Smooth muscle cell (in vitro differentiated cells): ENCODE data around the gene RNPEP. TPM values are rescaled to one million over a fixed set of nuclear protein-coding genes. Genes with fewer than 3 reads are reported as not detected.
"Not testable (repeated sequence)": the region's sequence is repeated elsewhere in the genome, so short reads cannot be mapped to it uniquely, and the experiment has no call there.

ENCODE experiments used
- DNase-seq: peaks from one replicate; lab custom pipeline; 2025; ENCODE audit not compliant: unreplicated experiment; lab: John Stamatoyannopoulos, UW
- H2AFZ ChIP-seq: fragments of 200-600 bp; sonication (generic); 2 replicates; pipeline ENCODE4 v1.6.0; 2016; ENCODE audit warnings: antibody characterized with exemption, low read depth, mild to moderate bottlenecking
- H3F3A ChIP-seq: fragments of 200-600 bp; sonication (generic); 2 replicates; pipeline ENCODE4 v1.6.0; 2017; ENCODE audit warnings: antibody characterized with exemption, low read depth
- H3K27ac ChIP-seq: fragments of 200-600 bp; sonication (generic); 2 replicates; pipeline ENCODE4 v1.5.1; 2016; ENCODE audit warnings: low read depth, mild to moderate bottlenecking
- H3K27me3 ChIP-seq: fragments of 200-600 bp; sonication (generic); 2 replicates; pipeline ENCODE4 v1.6.1; 2016; ENCODE audit warnings: low read depth, mild to moderate bottlenecking
- H3K36me3 ChIP-seq: fragments of 200-600 bp; sonication (generic); 2 replicates; pipeline ENCODE4 v1.5.1; 2016; ENCODE audit warnings: low read depth
- H3K4me1 ChIP-seq: fragments of 200-600 bp; sonication (generic); 2 replicates; pipeline ENCODE4 v1.5.1; 2016; ENCODE audit warnings: low read depth
- H3K4me2 ChIP-seq: fragments of 200-600 bp; sonication (generic); 2 replicates; pipeline ENCODE4 v1.6.0; 2016; ENCODE audit warnings: mild to moderate bottlenecking
- H3K4me3 ChIP-seq: fragments of 200-600 bp; sonication (generic); 2 replicates; pipeline ENCODE4 v1.5.1; 2016; ENCODE audit warnings: mild to moderate bottlenecking
- H3K79me2 ChIP-seq: fragments of 200-600 bp; sonication (generic); 2 replicates; pipeline ENCODE4 v1.6.0; 2016; ENCODE audit warnings: low read depth, mild to moderate bottlenecking
- H3K9ac ChIP-seq: fragments of 200-600 bp; sonication (generic); 2 replicates; pipeline ENCODE4 v1.6.0; 2016; ENCODE audit warnings: low read depth
- H3K9me3 ChIP-seq: fragments of 200-600 bp; sonication (generic); replicated peaks from 2 replicates; pipeline ENCODE4 v1.5.1; 2016; ENCODE audit warnings: low read depth
- H4K20me1 ChIP-seq: fragments of 200-600 bp; sonication (generic); 2 replicates; pipeline ENCODE4 v1.6.0; 2016; ENCODE audit warnings: low read depth
- CTCF ChIP-seq: fragments of 200-600 bp; sonication (generic); IDR thresholded peaks from 2 replicates; pipeline ENCODE4 v1.5.1; 2017; ENCODE audit warnings: borderline replicate concordance, mild to moderate bottlenecking, antibody characterized with exemption; ENCODE audit not compliant: insufficient read depth, poor library complexity, severe bottlenecking
- WGBS: methylation state at CpG from one replicate; pipeline ENCODE4 v1.1.7; 2016; ENCODE audit warnings: low lambda C conversion rate; 5-methylcytosine and 5-hydroxymethylcytosine counted together
- polyA plus RNA-seq: library from polyadenylated mRNA; unstranded; fragments of >200 nt; fragmentation: Nextera tagmentation; extraction: Ambion mirVana; gene quantifications from 2 replicates; pipeline ENCODE4 v1.2.1, GENCODE V29; 2016
- total RNA-seq: library from RNA; depleted of rRNA; stranded (reverse); fragments of >200 nt; gene quantifications from 2 replicates; pipeline ENCODE4 v1.2.3, GENCODE V29; 2014

The RNPEP gene
- total and polyA plus RNA-seq, 2 experiments from 2014 or later = 53.4 to 59.0 TPM

- no peak for DNase-seq
- Histone ChIP-seq H3K4me1 (peaks cover 6% of the 10 kb centered on the region), H3F3A (no peaks in the 10 kb centered on the region), H3K4me2 (no peak overlapping the region), H3K79me2 (no peaks in the 10 kb centered on the region), H3K36me3 (no peaks in the 10 kb centered on the region), H3K27me3 (no peaks in the 10 kb centered on the region), H2AFZ (no peak overlapping the region), H3K9me3 (no peaks in the 10 kb centered on the region), H4K20me1 (no peaks in the 10 kb centered on the region), H3K27ac (no peak overlapping the region), H3K4me3 (no peak overlapping the region), H3K9ac (no peak overlapping the region)
- 91% methylated on average over 21 of the region's 21 CpGs for WGBS
- no peak for TF ChIP-seq CTCF
Observed at GRCh38 chr1:202016811-202017748, 34.6 kb downstream of the RNPEP start.

GRCh38 chr1:202017749-202018467 is 35.5 kb downstream of the RNPEP start:
- Histone ChIP-seq H2AFZ (no peak overlapping the region), H4K20me1 (no peaks in the 10 kb centered on the region), H3F3A (no peaks in the 10 kb centered on the region), H3K27ac (no peak overlapping the region), H3K79me2 (no peaks in the 10 kb centered on the region), H3K4me1 (peaks cover 6% of the 10 kb centered on the region), H3K4me2 (no peak overlapping the region), H3K9me3 (no peaks in the 10 kb centered on the region), H3K36me3 (no peaks in the 10 kb centered on the region), H3K9ac (no peak overlapping the region), H3K4me3 (no peak overlapping the region), H3K27me3 (no peaks in the 10 kb centered on the region)
- DNase-seq = no peak
- TF ChIP-seq CTCF = no peak
- 76% methylated on average over 18 of the region's 18 CpGs for WGBS

- no peak for TF ChIP-seq CTCF
- H3K79me2 ChIP-seq = no peaks in the 10 kb centered on the region
- no peak overlapping the region for H3K4me3 ChIP-seq
- H3K27me3 ChIP-seq = no peaks in the 10 kb centered on the region
- H3K4me2 ChIP-seq = no peak overlapping the region
- no peak overlapping the region for H3K9ac ChIP-seq
- DNase-seq = no peak
- no peaks in the 10 kb centered on the region for H3F3A ChIP-seq
- H3K9me3 ChIP-seq = no peaks in the 10 kb centered on the region
- no peak overlapping the region for H2AFZ ChIP-seq
- WGBS = 53% methylated on average over 19 of the region's 19 CpGs
- peaks cover 6% of the 10 kb centered on the region for H3K4me1 ChIP-seq
- no peaks in the 10 kb centered on the region for H3K36me3 ChIP-seq
- no peak overlapping the region for H3K27ac ChIP-seq
- H4K20me1 ChIP-seq = no peaks in the 10 kb centered on the region
Observed at GRCh38 chr1:202018468-202019234, 36.2 kb downstream of the RNPEP start.

GRCh38 chr1:202019235-202019558 is 36.7 kb downstream of the RNPEP start:
- H2AFZ ChIP-seq, H3K4me1 ChIP-seq, H3K27ac ChIP-seq, H3K9me3 ChIP-seq, H4K20me1 ChIP-seq, H3K9ac ChIP-seq, H3K4me2 ChIP-seq, H3K27me3 ChIP-seq, H3K4me3 ChIP-seq, H3F3A ChIP-seq, DNase-seq, H3K79me2 ChIP-seq, H3K36me3 ChIP-seq: not testable (repeated sequence)
- 86% methylated on average over 8 of the region's 8 CpGs for WGBS
